ENCODE measurements around the gene NECTIN1. TPM values are rescaled to one million over a fixed set of nuclear protein-coding genes. Genes with fewer than 3 reads are reported as not detected.

NECTIN1 gene, protein sequence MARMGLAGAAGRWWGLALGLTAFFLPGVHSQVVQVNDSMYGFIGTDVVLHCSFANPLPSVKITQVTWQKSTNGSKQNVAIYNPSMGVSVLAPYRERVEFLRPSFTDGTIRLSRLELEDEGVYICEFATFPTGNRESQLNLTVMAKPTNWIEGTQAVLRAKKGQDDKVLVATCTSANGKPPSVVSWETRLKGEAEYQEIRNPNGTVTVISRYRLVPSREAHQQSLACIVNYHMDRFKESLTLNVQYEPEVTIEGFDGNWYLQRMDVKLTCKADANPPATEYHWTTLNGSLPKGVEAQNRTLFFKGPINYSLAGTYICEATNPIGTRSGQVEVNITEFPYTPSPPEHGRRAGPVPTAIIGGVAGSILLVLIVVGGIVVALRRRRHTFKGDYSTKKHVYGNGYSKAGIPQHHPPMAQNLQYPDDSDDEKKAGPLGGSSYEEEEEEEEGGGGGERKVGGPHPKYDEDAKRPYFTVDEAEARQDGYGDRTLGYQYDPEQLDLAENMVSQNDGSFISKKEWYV
- total RNA-seq (2014; rRNA removed) (19.9 and 24.6 TPM in 2 replicates), Bru-seq, nascent RNA (percentile 50 among the genes with signal in this experiment), BruChase-seq, experiment 1, labeled RNA remaining after a 6-hour chase (percentile 57 among the genes with signal in this experiment), BruChase-seq, experiment 2, labeled RNA remaining after a 2-hour chase (percentile 40 among the genes with signal in this experiment)
- long read RNA-seq, transcript NECTIN1-202 (6 exons, 1,059 nt): major isoform, 6 of 19 reads
- long read RNA-seq, partial matches to known transcripts: 2 of 19 reads
- long read RNA-seq, other reads (novel, unspliced or antisense): 11 of 19 reads

- TF ChIP-seq EZH2 (IDR thresholded peaks at IDR 0.05; ENCODE audit: low read length, unreplicated experiment) (no peak), CTCF (conservative IDR thresholded peaks at IDR 0.05; ENCODE audit: low read depth, low read length) (peak; percentile 98)
- BruUV-seq (replicated peaks): no TSS peak
- H3K79me2 ChIP-seq (ENCODE audit: low read length): peaks cover 45% of the 10 kb centered on the region
- peak within 1 kb of the TSS; percentile 68 for H3K9ac ChIP-seq (ENCODE audit: low read length)
- H3K4me1 ChIP-seq (ENCODE audit: insufficient read depth, low read length): peaks cover 22% of the 10 kb centered on the region
- H3K27me3 ChIP-seq (ENCODE audit: low read length): no peaks in the 10 kb centered on the region
- peak within 1 kb of the TSS; percentile 97 for H3K4me3 ChIP-seq (ENCODE audit: low read length)
- peaks cover 32% of the 10 kb centered on the region; the same call in 1 of the 2 replicates for H4K20me1 ChIP-seq (ENCODE audit: low read length)
- peak within 1 kb of the TSS; percentile 30; the same call in 1 of the 2 replicates for H3K27ac ChIP-seq (ENCODE audit: low read length)
- ATAC-seq: peak; percentile 77
- no peaks in the 10 kb centered on the region for H3K9me3 ChIP-seq (ENCODE audit: low read length)
- ChIA-PET POLR2A (ENCODE audit: unreplicated experiment) (interaction anchor here (0.6 kb wide), 4 partner anchors 10 to 1728 kb away, joined by 3 to 6 read pairs (median 3); no protein-coding TSS in a partner anchor), CTCF (interaction anchor here (0.5 to 1.2 kb wide), 12 partner anchors 45 to 368 kb away, joined by 3 to 7 read pairs (median 4); no protein-coding TSS in a partner anchor)
- peak; percentile 86 for DNase-seq
- H3K9me2 ChIP-seq (replicated peaks; ENCODE audit: low read length): no peaks in the 10 kb centered on the region
- H3K4me2 ChIP-seq (ENCODE audit: low read length): peak within 1 kb of the TSS; percentile 100
- no peaks in the 10 kb centered on the region for H3K36me3 ChIP-seq (ENCODE audit: low read depth, low read length)
- intact Hi-C loops (cut with micrococcal nuclease): loop anchor here (1.0 to 10.0 kb wide), 3 partner anchors 63 to 248 kb away; no protein-coding TSS in a partner anchor
- peak within 1 kb of the TSS; percentile 99 for H2AFZ ChIP-seq (ENCODE audit: low read length)
- no peaks in the 10 kb centered on the region for H3F3A ChIP-seq (ENCODE audit: low read length, unreplicated experiment)
Measured at GRCh38 chr11:119728651-119729580, at the start of gene NECTIN1. Gene NECTIN1 (minus strand): TSS chr11:119729200. CDS start chr11:119728553, 647 bp downstream.

- Histone ChIP-seq H3K9ac (ENCODE audit: low read length) (no peak overlapping the region), H3K36me3 (ENCODE audit: low read depth, low read length) (no peaks in the 10 kb centered on the region), H3K4me3 (ENCODE audit: low read length) (no peak overlapping the region), H2AFZ (ENCODE audit: low read length) (no peak overlapping the region), H3K4me2 (ENCODE audit: low read length) (no peak overlapping the region), H3K9me3 (ENCODE audit: low read length) (no peaks in the 10 kb centered on the region), H3K9me2 (replicated peaks; ENCODE audit: low read length) (no peaks in the 10 kb centered on the region), H4K20me1 (ENCODE audit: low read length) (no peaks in the 10 kb centered on the region), H3K27me3 (ENCODE audit: low read length) (peaks cover 83% of the 10 kb centered on the region), H3K79me2 (ENCODE audit: low read length) (no peaks in the 10 kb centered on the region), H3K4me1 (ENCODE audit: insufficient read depth, low read length) (no peaks in the 10 kb centered on the region), H3K27ac (ENCODE audit: low read length) (no peak overlapping the region), H3F3A (ENCODE audit: low read length, unreplicated experiment) (no peaks in the 10 kb centered on the region)
- TF ChIP-seq CTCF (conservative IDR thresholded peaks at IDR 0.05; ENCODE audit: low read depth, low read length): no peak
- TF ChIP-seq EZH2 (IDR thresholded peaks at IDR 0.05; ENCODE audit: low read length, unreplicated experiment): no peak
- no peak for TF ChIP-seq EZH2phosphoT487 (IDR thresholded peaks at IDR 0.05; ENCODE audit: borderline replicate concordance, low read length)
- POLR2A ChIA-PET (ENCODE audit: unreplicated experiment): interaction anchor here (0.6 to 0.7 kb wide), 2 partner anchors 139 to 1103 kb away, joined by 3 to 6 read pairs; no protein-coding TSS in a partner anchor
- intact Hi-C loops (cut with micrococcal nuclease): no loop called here
- no TSS peak for BruUV-seq (replicated peaks)
- no peak for DNase-seq
- no peak for ATAC-seq
- CTCF ChIA-PET: no interaction called here
Measured at GRCh38 chr11:119778391-119779194, 49.6 kb upstream of the NECTIN1 start.

All from PC-3 (cell line).